IMR-90 (cell line): Measurements from ENCODE around the gene ANKRD31.

Source experiments
- MAFK ChIP-seq: IDR thresholded peaks from 2 replicates; pipeline ENCODE4 v1.6.1; 2012; ENCODE audit warnings: low read depth, low read length, improper control_type of control experiment
- MXI1 ChIP-seq: IDR thresholded peaks from 2 replicates; pipeline ENCODE4 v1.6.1; 2012; ENCODE audit warnings: low read depth, mild to moderate bottlenecking, low read length, moderate library complexity, borderline replicate concordance
- POLR2A ChIP-seq: IDR thresholded peaks from 2 replicates; pipeline ENCODE4 v1.6.1; 2012; ENCODE audit warnings: mild to moderate bottlenecking, low read depth, low read length
- TF ChIP-seq, protein P1 (sequence below): conservative IDR thresholded peaks from 2 replicates; pipeline ENCODE4 v1.5.1; 2012; ENCODE audit warnings: mild to moderate bottlenecking, low read depth, low read length, improper control_type of control experiment
- TF ChIP-seq, protein P2 (sequence below): fragments of 150-350 bp; IDR thresholded peaks from 2 replicates; pipeline ENCODE4 v1.6.1; 2016; ENCODE audit warnings: low read depth, mild to moderate bottlenecking, low read length, moderate library complexity, borderline replicate concordance

- TF ChIP-seq, protein P1, sequence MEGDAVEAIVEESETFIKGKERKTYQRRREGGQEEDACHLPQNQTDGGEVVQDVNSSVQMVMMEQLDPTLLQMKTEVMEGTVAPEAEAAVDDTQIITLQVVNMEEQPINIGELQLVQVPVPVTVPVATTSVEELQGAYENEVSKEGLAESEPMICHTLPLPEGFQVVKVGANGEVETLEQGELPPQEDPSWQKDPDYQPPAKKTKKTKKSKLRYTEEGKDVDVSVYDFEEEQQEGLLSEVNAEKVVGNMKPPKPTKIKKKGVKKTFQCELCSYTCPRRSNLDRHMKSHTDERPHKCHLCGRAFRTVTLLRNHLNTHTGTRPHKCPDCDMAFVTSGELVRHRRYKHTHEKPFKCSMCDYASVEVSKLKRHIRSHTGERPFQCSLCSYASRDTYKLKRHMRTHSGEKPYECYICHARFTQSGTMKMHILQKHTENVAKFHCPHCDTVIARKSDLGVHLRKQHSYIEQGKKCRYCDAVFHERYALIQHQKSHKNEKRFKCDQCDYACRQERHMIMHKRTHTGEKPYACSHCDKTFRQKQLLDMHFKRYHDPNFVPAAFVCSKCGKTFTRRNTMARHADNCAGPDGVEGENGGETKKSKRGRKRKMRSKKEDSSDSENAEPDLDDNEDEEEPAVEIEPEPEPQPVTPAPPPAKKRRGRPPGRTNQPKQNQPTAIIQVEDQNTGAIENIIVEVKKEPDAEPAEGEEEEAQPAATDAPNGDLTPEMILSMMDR = no peak
- TF ChIP-seq MAFK (no peak), POLR2A (no peak), MXI1 (no peak)
- TF ChIP-seq, protein P2, sequence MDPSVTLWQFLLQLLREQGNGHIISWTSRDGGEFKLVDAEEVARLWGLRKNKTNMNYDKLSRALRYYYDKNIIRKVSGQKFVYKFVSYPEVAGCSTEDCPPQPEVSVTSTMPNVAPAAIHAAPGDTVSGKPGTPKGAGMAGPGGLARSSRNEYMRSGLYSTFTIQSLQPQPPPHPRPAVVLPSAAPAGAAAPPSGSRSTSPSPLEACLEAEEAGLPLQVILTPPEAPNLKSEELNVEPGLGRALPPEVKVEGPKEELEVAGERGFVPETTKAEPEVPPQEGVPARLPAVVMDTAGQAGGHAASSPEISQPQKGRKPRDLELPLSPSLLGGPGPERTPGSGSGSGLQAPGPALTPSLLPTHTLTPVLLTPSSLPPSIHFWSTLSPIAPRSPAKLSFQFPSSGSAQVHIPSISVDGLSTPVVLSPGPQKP = no peak
Measured at GRCh38 chr5:75040973-75041372, 195.7 kb downstream of the ANKRD31 start.
